Activated CD4-positive, CD25-positive, alpha-beta regulatory T cell treated with anti-CD3 and anti-CD28 coated beads, Interleukin-2, amount 50 U/mL, for 24 hours (primary cell): ENCODE data around the gene PCSK9.

Experiments used
- ATAC-seq, 2 donors: fragments of 150-1000 bp; cut with Tn5 transposase; one replicate each; pipeline ENCODE4 v1.10.0; 2021; ENCODE audit warnings: mild to moderate bottlenecking in 1 of 2, moderate library complexity in 1 of 2

PCSK9 gene

DNA sequence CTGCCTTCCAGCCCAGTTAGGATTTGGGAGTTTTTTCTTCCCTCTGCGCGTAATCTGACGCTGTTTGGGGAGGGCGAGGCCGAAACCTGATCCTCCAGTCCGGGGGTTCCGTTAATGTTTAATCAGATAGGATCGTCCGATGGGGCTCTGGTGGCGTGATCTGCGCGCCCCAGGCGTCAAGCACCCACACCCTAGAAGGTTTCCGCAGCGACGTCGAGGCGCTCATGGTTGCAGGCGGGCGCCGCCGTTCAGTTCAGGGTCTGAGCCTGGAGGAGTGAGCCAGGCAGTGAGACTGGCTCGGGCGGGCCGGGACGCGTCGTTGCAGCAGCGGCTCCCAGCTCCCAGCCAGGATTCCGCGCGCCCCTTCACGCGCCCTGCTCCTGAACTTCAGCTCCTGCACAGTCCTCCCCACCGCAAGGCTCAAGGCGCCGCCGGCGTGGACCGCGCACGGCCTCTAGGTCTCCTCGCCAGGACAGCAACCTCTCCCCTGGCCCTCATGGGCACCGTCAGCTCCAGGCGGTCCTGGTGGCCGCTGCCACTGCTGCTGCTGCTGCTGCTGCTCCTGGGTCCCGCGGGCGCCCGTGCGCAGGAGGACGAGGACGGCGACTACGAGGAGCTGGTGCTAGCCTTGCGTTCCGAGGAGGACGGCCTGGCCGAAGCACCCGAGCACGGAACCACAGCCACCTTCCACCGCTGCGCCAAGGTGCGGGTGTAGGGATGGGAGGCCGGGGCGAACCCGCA, at the start of gene PCSK9:
PCSK9 (plus strand) TSS at position 207 of the 741 bp plus-strand sequence; CDS start at position 497, 290 bp downstream.
- ATAC-seq, result no peak

GRCh38 chr1:54989968-54990810, 49.2 kb upstream of the PCSK9 start:
- no peak for ATAC-seq

DNA sequence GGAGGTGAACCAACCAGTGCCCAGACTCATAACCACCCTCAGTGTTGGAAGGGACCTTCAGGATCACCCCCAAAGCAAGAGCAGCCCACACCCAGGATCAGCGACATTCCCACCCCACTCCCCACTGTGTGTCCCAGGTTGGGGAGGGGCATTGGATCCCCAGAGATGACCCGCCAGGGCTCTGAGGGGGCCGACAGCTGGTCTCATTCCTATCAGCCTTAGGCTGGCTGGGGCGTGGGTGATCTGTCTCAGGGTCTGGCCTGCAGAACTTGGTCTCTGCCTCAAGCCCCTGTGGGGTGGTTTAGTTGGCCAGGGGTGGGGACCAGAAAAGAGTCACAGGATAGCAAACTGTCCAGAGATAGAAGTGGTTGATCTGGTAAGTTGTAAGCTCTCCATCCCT, 48.4 kb upstream of the PCSK9 start:
- ATAC-seq, result no peak

DNA sequence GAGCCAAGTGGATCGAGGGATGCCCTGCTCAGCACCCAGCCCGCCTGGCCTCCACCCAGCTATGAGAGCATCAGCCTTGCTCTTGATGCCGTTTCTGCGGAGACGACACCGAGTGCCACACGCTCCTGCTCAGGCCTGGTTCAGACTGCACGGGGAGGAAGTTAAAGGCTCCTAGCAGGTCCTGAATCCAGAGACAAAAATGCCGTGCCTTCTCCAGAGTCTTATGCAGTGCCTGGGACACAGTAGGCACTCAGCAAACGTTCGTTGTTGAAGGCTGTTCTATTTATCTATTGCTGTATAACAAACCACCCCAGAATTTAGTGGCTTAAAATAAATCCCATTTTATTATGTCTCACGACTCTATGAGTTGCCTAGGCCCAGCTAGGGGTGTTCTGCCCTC, 47.4 kb upstream of the PCSK9 start:
- ATAC-seq, result no peak

DNA sequence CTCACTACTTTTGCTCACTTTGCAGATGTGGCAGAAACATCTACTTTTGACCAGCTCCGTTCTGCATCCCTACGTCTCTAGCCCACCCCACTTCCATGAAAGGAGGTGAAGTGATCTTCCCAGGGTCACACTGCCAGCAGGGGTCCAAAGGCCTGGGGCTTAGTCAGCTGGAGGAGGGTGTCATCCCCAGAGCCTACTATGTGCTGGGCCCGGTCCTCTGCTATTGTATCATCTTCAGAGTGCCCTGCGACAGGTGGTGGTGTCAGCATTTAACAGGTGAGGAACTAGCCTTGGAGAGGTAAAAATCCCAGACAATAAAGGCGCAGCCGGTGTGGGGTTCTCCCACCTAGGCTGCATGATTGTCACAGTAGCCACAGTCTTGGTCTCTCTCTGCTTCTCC, 46.2 kb upstream of the PCSK9 start:
- ATAC-seq, result no peak

- ATAC-seq, result no peak
Measured at GRCh38 chr1:54994355-54994990, 44.9 kb upstream of the PCSK9 start.

DNA sequence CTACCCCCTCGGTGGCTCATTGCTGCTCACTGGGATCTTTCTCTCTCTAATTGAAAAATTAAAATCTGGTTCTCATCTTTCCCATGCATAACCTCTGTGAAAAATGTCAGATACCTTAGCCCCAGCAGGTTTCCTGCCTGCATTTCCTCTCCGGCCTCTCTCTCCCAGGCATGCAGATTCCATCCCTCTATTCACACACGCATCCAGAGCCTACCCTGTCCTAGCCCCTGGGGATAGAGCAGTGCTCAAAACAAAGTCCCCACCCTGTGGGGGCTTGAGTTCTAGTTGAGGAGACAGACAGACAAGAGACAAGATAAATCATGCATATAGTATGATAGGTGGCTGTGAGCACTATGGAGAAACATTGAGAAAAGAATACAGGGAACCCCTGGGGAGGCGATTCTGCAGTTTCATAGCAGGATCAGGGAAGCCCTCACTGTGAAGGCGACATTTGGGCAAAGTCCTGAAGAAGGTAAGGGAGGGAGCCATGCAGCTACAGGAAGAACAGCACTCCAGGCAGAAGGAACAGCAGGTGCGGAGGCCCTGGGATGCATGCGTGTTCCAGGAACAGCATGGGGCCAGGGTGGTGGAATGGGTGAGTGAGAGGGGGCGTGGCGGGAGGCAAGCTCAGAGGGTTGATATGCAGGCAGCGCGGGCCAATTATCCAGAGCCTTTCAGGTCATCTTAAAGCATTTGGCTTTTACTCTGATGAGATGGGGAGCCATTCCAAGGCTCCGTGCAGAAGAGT, 44.2 kb upstream of the PCSK9 start:
- ATAC-seq, result no peak

DNA sequence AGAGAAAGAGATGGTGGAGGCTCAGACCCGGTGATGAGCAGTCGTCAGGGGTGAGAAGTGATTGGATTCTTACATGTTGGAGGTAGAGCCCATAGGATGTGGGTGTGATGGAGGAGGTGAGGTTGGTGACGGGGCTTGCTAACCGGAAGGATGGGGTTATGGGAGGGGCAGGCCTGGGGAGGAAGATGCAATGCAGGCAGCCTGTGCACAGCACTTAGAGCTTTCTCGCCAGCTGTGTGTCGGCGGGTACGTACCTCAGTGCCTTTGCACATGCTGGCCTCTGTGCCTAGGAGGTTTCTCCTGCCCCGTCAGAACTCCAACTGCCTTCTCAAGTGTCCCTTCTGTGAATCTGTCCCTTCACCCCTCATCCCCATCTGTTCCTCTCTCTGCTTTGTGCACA, 43.5 kb upstream of the PCSK9 start:
- ATAC-seq, result peak; percentile 45 to 58

DNA sequence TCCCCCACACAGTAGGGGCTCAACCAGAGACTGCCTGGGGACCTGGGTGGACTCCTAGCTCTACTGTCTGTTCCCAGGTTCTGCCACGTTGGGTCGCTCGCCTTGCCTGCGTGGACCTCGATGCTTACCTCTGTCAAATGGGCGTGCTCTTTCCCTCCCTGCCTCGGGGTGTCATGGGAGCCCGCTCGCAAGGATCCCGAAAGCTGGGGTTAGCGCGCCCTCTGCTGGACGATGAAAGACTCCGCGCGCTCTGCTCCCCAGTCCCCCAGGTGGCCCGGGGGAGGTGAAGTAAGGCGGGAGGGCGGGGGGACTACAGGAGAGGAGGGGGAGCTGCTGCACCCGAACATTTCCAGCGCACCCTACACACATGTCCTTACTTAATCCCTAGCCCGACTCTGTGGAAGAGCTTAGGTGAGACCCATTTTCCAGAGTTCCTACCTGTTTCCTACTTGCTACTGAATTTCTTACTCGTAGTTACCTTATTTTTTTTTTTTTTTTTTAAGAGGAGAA, 42.9 kb upstream of the PCSK9 start:
- peak; percentile 75 to 79 for ATAC-seq

DNA sequence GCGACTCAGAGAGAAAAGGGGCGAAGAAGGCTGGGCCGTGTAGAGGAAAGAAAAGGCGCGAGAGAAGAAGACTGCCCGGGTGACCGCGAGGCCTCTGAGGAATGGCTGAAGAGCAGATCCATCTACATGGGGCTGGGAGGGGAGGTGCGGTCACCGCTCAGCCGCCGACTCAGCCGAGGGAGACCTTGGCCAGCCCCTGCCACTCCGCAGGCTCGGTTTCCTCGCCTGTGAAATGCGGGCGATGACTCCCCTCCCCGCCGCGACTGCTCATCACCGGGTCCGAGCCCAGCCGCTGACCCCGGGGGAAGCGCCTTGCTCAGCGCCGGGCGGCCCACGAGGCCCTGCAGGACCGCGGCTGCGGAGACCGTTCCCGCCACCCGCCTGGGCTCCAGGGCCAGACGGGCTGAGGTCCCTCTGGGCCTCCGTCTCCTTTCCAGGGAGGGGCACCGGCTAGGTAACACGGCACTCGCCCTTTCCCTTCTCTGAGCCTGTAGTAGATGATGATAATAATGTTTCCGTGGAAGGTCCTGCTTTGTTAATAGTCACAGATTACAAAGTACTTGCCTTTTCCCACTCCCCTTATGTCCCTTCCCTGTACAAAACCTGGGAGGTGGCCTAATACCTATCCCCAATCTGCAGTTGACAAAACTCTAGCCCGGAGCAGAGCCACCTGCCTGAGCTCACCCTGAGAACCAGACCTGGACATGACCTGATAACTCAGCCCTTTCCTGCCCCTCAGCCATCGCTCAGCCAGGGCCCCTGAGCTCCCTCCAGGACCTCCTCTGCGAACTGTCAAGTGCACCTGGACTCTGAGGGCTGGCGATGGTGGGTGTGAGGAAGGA, 42.3 kb upstream of the PCSK9 start:
- ATAC-seq, result no peak

- no peak for ATAC-seq
Measured at GRCh38 chr1:54997711-54997986, 41.7 kb upstream of the PCSK9 start.

DNA sequence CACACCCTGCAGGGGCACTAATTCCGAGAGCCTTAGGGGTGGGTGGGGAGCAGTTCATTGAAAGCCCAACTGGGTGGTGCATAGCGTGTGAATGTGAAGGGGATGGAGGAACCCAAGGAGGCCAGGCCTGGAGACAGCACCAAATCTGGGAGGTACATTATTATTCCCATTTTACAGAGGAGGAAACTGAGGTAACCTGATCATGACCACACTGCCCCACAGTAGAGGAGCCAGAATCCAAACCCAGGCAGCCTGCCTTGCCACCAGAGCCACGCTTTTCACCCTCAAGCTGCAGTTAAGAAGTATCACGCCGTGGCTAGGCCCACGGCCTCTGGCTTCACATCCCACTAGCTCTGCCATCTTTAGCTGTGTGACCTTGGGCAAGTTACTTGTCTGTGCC, 41.2 kb upstream of the PCSK9 start:
- ATAC-seq, result no peak

DNA sequence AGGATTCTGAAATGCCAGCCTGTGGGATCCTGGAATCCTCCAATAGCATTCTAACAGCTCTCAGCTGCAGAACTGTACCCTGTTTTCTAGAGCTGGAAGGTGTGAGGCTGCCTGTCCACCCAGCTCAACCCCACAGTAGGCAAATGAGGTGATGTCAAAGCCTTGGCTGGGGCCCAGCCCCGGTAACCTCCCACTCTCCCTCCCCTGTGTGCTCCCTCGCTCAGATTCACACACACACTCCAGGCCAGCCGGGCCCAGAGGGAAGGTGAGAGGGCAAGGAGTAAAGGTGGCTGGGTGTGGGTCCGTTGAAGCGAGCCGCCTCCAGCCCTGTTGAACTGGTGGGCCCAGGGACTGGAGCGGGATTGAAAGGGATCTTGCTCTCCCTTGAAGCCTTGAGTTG, 40.7 kb upstream of the PCSK9 start, which contains the start of gene BSND:
BSND (plus strand) TSS at position 257 of the 400 bp plus-strand sequence. CDS start 254 bp downstream, outside the sequence.
- no peak for ATAC-seq

- ATAC-seq, result no peak
Measured at GRCh38 chr1:55000110-55001085, 39.0 kb upstream of the PCSK9 start.

DNA sequence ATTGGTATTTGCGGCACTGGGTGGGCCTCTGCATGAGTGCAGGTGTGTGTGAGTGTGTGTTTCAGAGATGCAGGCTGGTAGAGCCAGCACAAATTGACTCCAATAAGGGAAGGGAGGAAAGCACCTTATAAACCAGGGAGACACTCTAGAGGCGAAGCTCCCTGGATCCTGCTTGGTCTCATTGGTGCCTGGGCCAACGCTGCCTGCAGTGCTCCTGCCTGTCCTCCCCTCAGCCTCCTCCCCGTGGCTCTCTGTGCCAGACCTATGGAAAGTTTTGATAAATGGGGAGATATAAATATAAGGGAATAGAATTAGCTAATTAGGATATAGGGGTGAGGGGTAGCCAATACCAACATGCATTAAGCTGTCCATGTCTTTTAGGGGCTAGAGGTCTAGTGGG, 38.0 kb upstream of the PCSK9 start:
- ATAC-seq, result no peak

DNA sequence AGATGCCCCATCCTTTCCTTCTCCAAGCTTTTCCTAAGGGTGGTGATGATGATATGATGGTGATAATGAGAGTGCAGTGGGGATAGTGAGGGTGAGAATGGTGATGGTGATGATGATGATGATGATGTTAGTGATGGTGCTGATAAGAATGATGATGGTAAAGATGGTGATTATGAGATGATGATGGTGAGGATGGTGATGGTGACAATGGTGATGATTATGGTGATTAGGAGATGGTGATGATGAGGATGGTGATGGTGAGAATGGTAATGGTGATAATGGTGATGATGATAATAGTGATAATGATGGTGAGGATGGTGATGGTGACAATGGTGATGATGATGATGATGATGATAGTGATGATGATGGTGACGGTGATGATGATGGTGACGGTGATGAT, 36.7 kb upstream of the PCSK9 start:
- no peak for ATAC-seq

- ATAC-seq, result peak in 1 of 2 donors; percentile 20
Measured at GRCh38 chr1:55005351-55006140, 33.8 kb upstream of the PCSK9 start.

DNA sequence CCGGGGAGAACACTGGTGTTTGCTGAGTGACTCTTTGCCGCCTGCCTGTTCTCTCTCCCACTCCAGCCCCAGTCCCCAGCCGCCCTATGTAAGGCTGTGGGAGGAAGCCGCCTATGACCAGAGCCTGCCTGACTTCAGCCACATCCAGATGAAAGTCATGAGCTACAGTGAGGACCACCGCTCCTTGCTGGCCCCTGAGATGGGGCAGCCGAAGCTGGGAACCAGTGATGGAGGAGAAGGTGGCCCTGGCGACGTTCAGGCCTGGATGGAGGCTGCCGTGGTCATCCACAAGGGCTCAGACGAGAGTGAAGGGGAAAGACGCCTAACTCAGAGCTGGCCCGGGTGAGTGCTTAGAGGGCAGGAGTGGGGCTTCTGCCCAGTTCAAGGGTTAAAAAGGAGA, 32.4 kb upstream of the PCSK9 start:
- no peak for ATAC-seq

DNA sequence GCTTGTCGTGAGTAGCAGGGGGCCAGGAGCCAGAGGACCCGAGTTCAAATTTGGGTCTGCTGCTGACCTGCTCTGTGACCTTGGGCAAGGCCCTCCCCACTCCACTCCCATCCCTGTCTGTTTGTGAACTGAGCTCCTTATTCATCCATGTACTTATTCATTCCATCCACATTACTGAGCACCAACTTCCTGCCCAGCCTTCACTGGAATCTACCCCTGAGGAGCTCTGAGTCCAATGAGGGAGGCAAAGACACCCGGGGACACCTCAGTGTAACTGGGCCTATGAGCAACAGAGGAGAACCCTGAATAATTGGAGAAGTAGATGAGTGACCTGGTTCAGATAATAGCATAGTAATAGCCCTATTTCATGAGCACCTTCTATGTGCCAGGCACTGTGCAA, 31.7 kb upstream of the PCSK9 start:
- no peak for ATAC-seq
